Measurements from ENCODE around the gene GRK3.

GRK3 gene

GRCh38 chr22:25554238-25554671, 10.2 kb upstream of the GRK3 start:
- Histone ChIP-seq H4K20me1 (ENCODE audit: insufficient read depth, low read length) (no peaks in the 10 kb centered on the region), H3K9ac (ENCODE audit: low read length) (no peak overlapping the region), H3K9me2 (ENCODE audit: low read depth, low read length) (no peaks in the 10 kb centered on the region), H3K27me3 (ENCODE audit: insufficient read depth, low read length) (no peaks in the 10 kb centered on the region), H3K36me3 (ENCODE audit: insufficient read depth, low read length) (no peaks in the 10 kb centered on the region), H3K79me2 (ENCODE audit: insufficient read depth, low read length) (no peaks in the 10 kb centered on the region), H3K4me2 (ENCODE audit: low read length) (no peak overlapping the region), H3K4me1 (ENCODE audit: insufficient read depth, low read length, severe bottlenecking) (no peaks in the 10 kb centered on the region), H3K27ac (ENCODE audit: low read depth, low read length, poor library complexity, severe bottlenecking) (no peak overlapping the region), H2AFZ (ENCODE audit: low read length) (no peak overlapping the region), H3F3A (ENCODE audit: insufficient read depth, low read length) (no peaks in the 10 kb centered on the region), H3K4me3 (ENCODE audit: low read depth, low read length, poor library complexity, severe bottlenecking) (no peak overlapping the region), H3K9me3 (ENCODE audit: low read length) (no peaks in the 10 kb centered on the region)
- TF ChIP-seq EZH2 (IDR thresholded peaks at IDR 0.05; ENCODE audit: borderline replicate concordance, low read length) (no peak), CTCF (IDR thresholded peaks at IDR 0.05; ENCODE audit: low read length) (no peak)

DNA sequence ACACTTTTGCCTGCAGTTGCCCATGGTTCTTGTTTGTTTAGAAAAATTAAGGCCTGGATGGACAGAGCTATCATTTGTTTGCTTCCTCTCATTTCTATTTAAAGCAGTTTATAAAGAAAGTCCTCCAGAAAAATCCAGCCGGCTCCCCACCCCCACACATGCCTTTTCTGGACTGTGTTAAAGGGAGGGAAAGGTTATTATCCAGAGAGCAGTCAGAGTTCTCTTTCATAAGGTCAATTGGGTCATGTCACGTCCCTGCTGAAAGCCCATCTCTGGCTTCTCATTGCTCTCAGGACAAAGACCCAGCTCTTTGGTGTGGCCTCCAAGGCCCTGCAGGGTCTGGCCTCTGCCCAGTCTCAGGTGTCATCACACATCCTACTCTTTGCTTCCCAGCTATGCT, 9.8 kb upstream of the GRK3 start:
- H3K27me3 ChIP-seq (ENCODE audit: insufficient read depth, low read length) = no peaks in the 10 kb centered on the region
- H3F3A ChIP-seq (ENCODE audit: insufficient read depth, low read length) = no peaks in the 10 kb centered on the region
- H3K27ac ChIP-seq (ENCODE audit: low read depth, low read length, poor library complexity, severe bottlenecking) = no peak overlapping the region
- H2AFZ ChIP-seq (ENCODE audit: low read length) = no peak overlapping the region
- H3K4me1 ChIP-seq (ENCODE audit: insufficient read depth, low read length, severe bottlenecking) = no peaks in the 10 kb centered on the region
- H3K9me2 ChIP-seq (ENCODE audit: low read depth, low read length) = no peaks in the 10 kb centered on the region
- H3K9ac ChIP-seq (ENCODE audit: low read length) = no peak overlapping the region
- no peak for TF ChIP-seq EZH2 (IDR thresholded peaks at IDR 0.05; ENCODE audit: borderline replicate concordance, low read length)
- no peak for TF ChIP-seq CTCF (IDR thresholded peaks at IDR 0.05; ENCODE audit: low read length)
- H3K4me2 ChIP-seq (ENCODE audit: low read length) = no peak overlapping the region
- H3K79me2 ChIP-seq (ENCODE audit: insufficient read depth, low read length) = no peaks in the 10 kb centered on the region
- no peaks in the 10 kb centered on the region for H3K36me3 ChIP-seq (ENCODE audit: insufficient read depth, low read length)
- H4K20me1 ChIP-seq (ENCODE audit: insufficient read depth, low read length) = no peaks in the 10 kb centered on the region
- no peaks in the 10 kb centered on the region for H3K9me3 ChIP-seq (ENCODE audit: low read length)
- H3K4me3 ChIP-seq (ENCODE audit: low read depth, low read length, poor library complexity, severe bottlenecking) = no peak overlapping the region

DNA sequence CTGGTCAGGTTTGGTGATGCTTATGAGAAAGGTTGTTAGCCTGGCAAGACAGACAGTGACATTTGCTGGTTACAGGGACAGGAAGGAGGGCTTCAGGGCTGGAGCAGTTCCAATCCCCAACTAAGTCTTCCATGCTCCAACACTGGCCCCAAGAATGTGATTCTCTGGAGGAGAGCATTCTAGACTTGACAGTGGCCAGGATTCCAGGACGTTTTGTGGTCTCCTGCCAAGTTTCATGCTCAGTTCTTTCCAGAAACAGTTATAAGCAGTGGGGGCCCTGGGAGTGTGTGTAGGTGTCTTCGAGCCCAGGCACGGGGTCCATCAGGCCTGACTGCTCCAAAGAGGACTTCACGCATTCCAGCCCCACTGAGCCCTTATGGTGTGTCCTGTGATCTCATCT, 8.9 kb upstream of the GRK3 start:
- H3K9ac ChIP-seq (ENCODE audit: low read length) = no peak overlapping the region
- H3K36me3 ChIP-seq (ENCODE audit: insufficient read depth, low read length) = no peaks in the 10 kb centered on the region
- TF ChIP-seq EZH2 (IDR thresholded peaks at IDR 0.05; ENCODE audit: borderline replicate concordance, low read length) (no peak), CTCF (IDR thresholded peaks at IDR 0.05; ENCODE audit: low read length) (no peak)
- no peak overlapping the region for H3K4me2 ChIP-seq (ENCODE audit: low read length)
- H3K4me1 ChIP-seq (ENCODE audit: insufficient read depth, low read length, severe bottlenecking) = no peaks in the 10 kb centered on the region
- H3F3A ChIP-seq (ENCODE audit: insufficient read depth, low read length) = no peaks in the 10 kb centered on the region
- no peaks in the 10 kb centered on the region for H4K20me1 ChIP-seq (ENCODE audit: insufficient read depth, low read length)
- H3K9me2 ChIP-seq (ENCODE audit: low read depth, low read length) = no peaks in the 10 kb centered on the region
- no peaks in the 10 kb centered on the region for H3K27me3 ChIP-seq (ENCODE audit: insufficient read depth, low read length)
- no peak overlapping the region for H3K27ac ChIP-seq (ENCODE audit: low read depth, low read length, poor library complexity, severe bottlenecking)
- no peak overlapping the region for H3K4me3 ChIP-seq (ENCODE audit: low read depth, low read length, poor library complexity, severe bottlenecking)
- no peak overlapping the region for H2AFZ ChIP-seq (ENCODE audit: low read length)
- no peaks in the 10 kb centered on the region for H3K79me2 ChIP-seq (ENCODE audit: insufficient read depth, low read length)
- H3K9me3 ChIP-seq (ENCODE audit: low read length) = no peaks in the 10 kb centered on the region
